ENCODE data around the gene EFNA5.

The EFNA5 gene

GRCh38 chr5:107680799-107681198 is 10.1 kb upstream of the EFNA5 start:
- H3K27ac Mint-ChIP-seq, result no peak overlapping the region
- ATAC-seq, result no peak
- H3K4me1 Mint-ChIP-seq, result no peaks in the 10 kb centered on the region
- peaks cover 23% of the 10 kb centered on the region for H3K27me3 Mint-ChIP-seq
- H3K36me3 Mint-ChIP-seq, result no peaks in the 10 kb centered on the region
- no peak overlapping the region for H3K4me3 Mint-ChIP-seq
- no peaks in the 10 kb centered on the region for H3K9me3 Mint-ChIP-seq

DNA sequence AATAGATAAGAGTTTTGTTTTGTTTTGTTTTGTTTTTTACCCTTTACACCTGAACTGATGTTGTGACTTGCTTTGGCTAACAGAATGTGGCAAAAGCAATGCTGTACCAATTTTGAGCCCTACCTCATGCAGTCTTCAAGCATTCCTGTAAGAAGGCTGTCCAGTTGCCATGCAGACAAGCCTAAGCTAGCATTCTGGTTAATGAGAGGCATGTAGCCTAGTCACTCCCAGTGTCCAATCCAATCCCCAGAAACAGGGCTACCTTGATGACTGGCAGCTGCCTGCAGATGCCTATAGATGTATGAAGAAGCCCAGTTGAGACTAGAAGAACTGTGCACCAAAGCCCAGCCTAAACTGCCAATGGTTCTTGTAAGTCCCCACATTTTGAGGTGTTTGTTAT is 9.4 kb upstream of the EFNA5 start:
- no peaks in the 10 kb centered on the region for H3K4me1 Mint-ChIP-seq
- H3K9me3 Mint-ChIP-seq, result no peaks in the 10 kb centered on the region
- peaks cover 28% of the 10 kb centered on the region for H3K27me3 Mint-ChIP-seq
- no peak overlapping the region for H3K4me3 Mint-ChIP-seq
- ATAC-seq, result no peak
- H3K27ac Mint-ChIP-seq, result no peak overlapping the region
- H3K36me3 Mint-ChIP-seq, result no peaks in the 10 kb centered on the region

GRCh38 chr5:107676702-107677101 is 6.0 kb upstream of the EFNA5 start:
- H3K27me3 Mint-ChIP-seq, result peaks cover 43% of the 10 kb centered on the region

DNA sequence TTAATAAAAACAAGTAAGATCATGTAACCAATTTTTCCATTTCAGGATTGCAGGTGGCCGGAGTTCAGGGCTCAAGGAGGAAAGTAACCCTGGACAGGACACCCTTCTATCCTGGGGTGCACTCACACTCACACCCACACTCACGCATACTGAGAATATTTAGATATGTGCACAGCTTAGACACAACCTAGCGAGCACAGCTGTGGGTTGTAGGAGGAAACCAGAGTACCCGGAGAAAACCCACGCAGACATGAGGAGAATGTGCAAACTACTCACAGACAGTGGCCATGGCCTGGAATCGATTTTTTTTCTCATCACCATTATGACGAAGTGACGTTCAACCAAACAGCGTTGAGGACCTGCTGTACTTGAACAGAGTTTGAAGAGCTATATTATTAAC is 4.5 kb upstream of the EFNA5 start:
- ATAC-seq, result no peak
- no peaks in the 10 kb centered on the region for H3K9me3 Mint-ChIP-seq
- H3K36me3 Mint-ChIP-seq, result no peaks in the 10 kb centered on the region
- H3K4me3 Mint-ChIP-seq, result no peak overlapping the region
- peaks cover 37% of the 10 kb centered on the region for H3K4me1 Mint-ChIP-seq
- H3K27ac Mint-ChIP-seq, result no peak overlapping the region
- H3K27me3 Mint-ChIP-seq, result peaks cover 55% of the 10 kb centered on the region

More at GRCh38 chr5:107676702-107677101, 6.0 kb upstream of the EFNA5 start:
- Mint-ChIP-seq H3K27ac (no peak overlapping the region), H3K9me3 (no peaks in the 10 kb centered on the region), H3K36me3 (no peaks in the 10 kb centered on the region), H3K4me1 (peaks cover 22% of the 10 kb centered on the region), H3K4me3 (no peak overlapping the region)
- no peak for ATAC-seq

- no peaks in the 10 kb centered on the region for H3K36me3 Mint-ChIP-seq
- no peak overlapping the region for H3K27ac Mint-ChIP-seq
- H3K27me3 Mint-ChIP-seq, result peaks cover 60% of the 10 kb centered on the region
- peaks cover 38% of the 10 kb centered on the region for H3K4me1 Mint-ChIP-seq
- H3K9me3 Mint-ChIP-seq, result no peaks in the 10 kb centered on the region
- no peak overlapping the region for H3K4me3 Mint-ChIP-seq
- ATAC-seq, result no peak
Measured at GRCh38 chr5:107674655-107675054, 3.9 kb upstream of the EFNA5 start.

DNA sequence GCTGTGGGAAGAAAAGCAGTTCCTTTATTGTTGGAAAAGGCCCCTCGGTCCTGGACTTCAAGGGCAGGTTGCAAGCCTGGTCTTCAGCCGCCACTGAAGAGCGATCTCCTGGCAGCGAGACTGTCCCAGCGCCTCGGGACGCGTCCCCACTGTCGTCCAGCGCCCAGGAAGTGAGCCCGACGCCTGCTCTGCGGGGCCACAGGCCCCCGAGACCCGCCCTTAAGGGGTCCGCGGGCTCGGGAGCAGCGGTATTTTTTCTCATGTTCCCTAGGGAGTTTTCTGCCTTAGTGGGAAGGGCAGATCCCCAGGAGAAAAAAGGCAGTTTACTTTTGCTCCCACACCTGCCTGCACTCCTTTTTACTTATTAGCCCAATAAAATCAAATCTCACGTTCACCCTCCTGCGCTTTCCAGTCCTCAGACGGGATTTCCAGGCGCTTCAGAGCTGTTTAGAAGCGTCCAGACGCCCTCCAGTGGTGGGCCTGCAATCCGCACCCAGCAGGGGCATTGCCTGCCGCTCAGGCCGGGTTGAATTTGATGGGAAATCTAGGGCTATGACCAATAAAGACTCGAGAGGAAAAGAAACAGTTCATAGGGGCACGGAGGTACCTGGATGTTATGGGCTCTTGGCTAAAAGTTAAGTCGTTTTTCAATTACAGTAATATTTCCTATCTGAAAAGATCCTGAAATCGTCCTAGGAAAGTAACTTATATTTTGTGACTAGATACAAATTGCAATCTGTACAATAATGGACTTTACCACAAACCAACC is 2.8 kb upstream of the EFNA5 start:
- no peak overlapping the region for H3K27ac Mint-ChIP-seq
- no peaks in the 10 kb centered on the region for H3K9me3 Mint-ChIP-seq
- H3K27me3 Mint-ChIP-seq, result peaks cover 71% of the 10 kb centered on the region
- peaks cover 38% of the 10 kb centered on the region for H3K4me1 Mint-ChIP-seq
- peak; percentile 68 for ATAC-seq
- no peaks in the 10 kb centered on the region for H3K36me3 Mint-ChIP-seq
- peak overlapping the region; percentile 73 for H3K4me3 Mint-ChIP-seq

DNA sequence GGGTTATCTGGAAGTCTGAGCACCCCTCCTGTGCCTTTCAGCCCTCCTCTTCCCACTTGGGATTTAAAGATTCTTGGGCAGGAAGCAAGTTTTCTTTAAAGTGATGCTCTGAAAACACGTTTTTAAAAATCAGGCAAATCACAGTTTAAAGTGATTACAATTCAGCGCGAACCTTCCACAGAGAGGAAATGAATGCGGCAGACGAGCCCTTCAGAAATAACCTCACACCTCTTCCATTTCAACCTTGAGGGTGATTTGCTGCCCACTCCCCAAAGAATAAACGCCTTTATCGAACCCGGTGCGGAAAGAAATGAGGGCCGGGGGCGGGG is 2.3 kb upstream of the EFNA5 start:
- H3K4me1 Mint-ChIP-seq, result peaks cover 38% of the 10 kb centered on the region
- no peak for ATAC-seq
- H3K9me3 Mint-ChIP-seq, result no peaks in the 10 kb centered on the region
- peak overlapping the region; percentile 73 for H3K4me3 Mint-ChIP-seq
- H3K27me3 Mint-ChIP-seq, result peaks cover 77% of the 10 kb centered on the region
- H3K27ac Mint-ChIP-seq, result no peak overlapping the region
- H3K36me3 Mint-ChIP-seq, result no peaks in the 10 kb centered on the region

DNA sequence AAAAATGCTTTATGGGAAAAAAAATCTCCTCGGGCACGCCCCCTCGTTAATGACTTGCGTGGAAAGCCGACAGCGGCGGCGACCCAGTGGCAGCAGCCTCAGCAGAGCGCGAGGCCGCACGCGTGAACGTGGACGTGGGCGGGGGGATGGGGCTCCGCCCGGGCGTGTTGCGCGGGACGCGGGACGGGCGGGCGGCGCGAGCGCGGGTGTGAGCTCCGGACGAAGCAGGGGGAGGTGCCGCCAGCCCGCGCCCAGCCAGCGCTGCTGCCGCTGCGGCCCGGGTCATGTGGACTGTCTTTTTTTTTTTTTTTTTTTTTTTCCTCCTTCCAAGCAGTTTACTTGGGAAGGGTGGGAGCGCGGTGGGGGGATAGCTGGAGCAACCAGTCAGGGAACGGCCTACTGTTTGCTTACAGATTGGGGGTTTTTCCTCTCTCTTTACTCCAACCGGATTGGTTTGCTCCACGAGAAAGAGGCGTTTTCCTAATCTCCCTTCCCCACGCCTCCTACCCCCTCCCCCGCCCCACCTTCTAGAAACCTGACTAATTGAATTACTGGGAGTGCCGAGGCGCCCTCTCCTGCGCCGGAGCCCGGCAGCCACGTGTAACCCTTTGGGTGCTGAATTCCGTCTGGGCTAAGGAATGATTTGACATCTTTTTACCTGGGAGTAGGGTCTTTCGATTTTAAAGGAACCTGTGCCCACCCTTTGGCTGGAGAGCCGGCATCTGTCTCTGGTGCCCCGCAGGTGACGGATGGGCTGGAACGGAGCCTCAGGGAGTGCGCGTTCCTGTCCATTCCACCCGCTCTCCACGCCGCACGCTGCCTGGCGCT is 1.7 kb upstream of the EFNA5 start:
- Mint-ChIP-seq H3K4me3 (peak overlapping the region; percentile 74), H3K27ac (no peak overlapping the region), H3K27me3 (peaks cover 78% of the 10 kb centered on the region), H3K4me1 (peaks cover 38% of the 10 kb centered on the region), H3K36me3 (no peaks in the 10 kb centered on the region), H3K9me3 (no peaks in the 10 kb centered on the region)
- ATAC-seq, result peak; percentile 58

GRCh38 chr5:107671742-107672210 is 1.0 kb upstream of the EFNA5 start:
- Mint-ChIP-seq H3K4me3 (peak overlapping the region; percentile 74), H3K27ac (no peak overlapping the region), H3K27me3 (peaks cover 78% of the 10 kb centered on the region), H3K36me3 (no peaks in the 10 kb centered on the region), H3K4me1 (peaks cover 38% of the 10 kb centered on the region), H3K9me3 (no peaks in the 10 kb centered on the region)
- no peak for ATAC-seq

DNA sequence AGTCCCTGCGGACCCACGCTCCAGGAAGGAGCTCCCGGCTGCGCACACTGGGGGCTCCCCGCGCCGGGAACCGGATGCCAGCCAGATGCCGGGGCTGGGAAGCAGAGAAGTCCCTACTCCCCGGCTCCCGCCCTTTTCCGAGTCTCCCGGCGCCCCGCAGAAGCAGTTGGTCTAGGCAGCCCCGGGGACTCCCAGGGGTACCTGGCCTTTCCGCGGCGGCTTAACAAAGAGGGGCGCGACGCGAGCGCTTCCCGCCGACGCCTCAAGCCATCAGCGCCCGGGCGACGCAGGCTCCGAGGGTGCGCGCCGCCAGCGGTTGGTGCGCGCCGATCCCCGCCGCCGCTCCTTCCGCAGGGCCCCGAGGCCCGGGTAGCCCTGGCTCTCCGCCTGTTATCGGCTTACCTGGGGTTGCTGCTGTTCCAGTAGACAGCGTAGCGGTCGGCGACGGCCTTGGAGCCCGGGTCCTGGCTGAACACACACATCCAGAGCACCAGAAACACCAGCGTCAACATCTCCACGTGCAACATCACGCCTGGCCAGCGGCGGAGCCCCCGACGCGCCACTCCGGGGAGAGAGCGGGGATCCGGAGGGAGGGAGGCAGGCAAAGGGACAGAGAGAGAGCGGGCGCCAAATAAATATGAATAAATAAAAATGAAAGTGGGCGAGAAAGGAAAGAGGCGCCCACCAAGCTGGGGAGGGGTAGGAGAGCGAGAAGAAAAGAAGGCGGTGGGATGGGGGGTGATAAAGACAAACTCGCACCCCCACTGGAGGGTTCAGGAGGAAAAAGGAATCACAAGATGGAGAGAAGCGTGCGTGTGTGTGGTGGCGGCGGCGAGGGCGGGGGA is 428 bp downstream of the EFNA5 start:
- ATAC-seq, result no peak
- peaks cover 38% of the 10 kb centered on the region for H3K4me1 Mint-ChIP-seq
- H3K4me3 Mint-ChIP-seq, result peak overlapping the region; percentile 81
- H3K36me3 Mint-ChIP-seq, result no peaks in the 10 kb centered on the region
- H3K27me3 Mint-ChIP-seq, result peaks cover 74% of the 10 kb centered on the region
- H3K9me3 Mint-ChIP-seq, result no peaks in the 10 kb centered on the region
- H3K27ac Mint-ChIP-seq, result no peak overlapping the region

DNA sequence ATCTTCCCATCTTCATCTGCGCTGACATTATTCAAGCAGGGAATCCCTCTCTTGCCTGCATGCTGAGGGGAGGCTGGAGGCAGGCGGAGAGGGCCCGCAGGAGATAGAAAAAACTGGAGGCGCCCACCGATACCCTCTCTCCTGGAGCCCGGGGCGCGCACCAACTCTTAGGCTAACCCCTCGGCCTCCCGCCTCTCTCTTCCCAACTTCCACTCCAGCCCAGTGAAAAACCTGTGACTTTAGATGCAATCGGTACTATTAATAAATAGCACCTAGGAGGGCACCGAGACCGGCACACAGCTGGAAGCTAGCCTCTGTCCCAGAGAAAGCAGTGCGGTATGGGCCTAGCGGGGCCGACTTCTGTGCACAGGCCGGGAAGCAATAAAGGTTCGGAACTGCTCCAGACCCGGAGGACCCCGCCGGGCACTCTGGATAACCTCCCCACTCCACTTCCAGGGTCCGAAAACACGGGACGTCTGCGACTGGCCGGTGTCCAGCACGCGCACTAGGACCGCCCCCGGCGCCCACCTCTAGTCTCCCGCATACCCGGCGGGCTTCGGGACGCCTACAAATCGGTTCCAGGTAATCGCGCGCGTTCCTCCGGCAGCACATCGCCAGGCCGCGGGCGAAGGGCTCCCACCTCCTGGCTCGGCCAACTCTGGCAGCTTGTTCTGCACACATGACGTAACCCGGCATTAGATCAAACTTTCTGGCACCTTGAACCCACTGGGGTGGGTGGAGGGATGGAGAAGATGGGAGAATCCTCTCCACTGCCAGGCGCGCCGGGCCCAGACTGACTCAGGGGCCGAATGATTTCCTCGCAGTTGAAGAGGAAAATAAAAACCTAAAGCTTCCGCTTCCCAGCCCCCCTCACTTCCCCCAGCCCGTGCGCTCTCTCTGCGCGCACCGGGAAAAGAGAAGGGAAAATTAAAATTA is 1.4 kb downstream of the EFNA5 start:
- H3K36me3 Mint-ChIP-seq, result no peaks in the 10 kb centered on the region
- H3K9me3 Mint-ChIP-seq, result no peaks in the 10 kb centered on the region
- H3K27ac Mint-ChIP-seq, result no peak overlapping the region
- peaks cover 38% of the 10 kb centered on the region for H3K4me1 Mint-ChIP-seq
- peaks cover 65% of the 10 kb centered on the region for H3K27me3 Mint-ChIP-seq
- H3K4me3 Mint-ChIP-seq, result peak overlapping the region; percentile 57
- no peak for ATAC-seq

DNA sequence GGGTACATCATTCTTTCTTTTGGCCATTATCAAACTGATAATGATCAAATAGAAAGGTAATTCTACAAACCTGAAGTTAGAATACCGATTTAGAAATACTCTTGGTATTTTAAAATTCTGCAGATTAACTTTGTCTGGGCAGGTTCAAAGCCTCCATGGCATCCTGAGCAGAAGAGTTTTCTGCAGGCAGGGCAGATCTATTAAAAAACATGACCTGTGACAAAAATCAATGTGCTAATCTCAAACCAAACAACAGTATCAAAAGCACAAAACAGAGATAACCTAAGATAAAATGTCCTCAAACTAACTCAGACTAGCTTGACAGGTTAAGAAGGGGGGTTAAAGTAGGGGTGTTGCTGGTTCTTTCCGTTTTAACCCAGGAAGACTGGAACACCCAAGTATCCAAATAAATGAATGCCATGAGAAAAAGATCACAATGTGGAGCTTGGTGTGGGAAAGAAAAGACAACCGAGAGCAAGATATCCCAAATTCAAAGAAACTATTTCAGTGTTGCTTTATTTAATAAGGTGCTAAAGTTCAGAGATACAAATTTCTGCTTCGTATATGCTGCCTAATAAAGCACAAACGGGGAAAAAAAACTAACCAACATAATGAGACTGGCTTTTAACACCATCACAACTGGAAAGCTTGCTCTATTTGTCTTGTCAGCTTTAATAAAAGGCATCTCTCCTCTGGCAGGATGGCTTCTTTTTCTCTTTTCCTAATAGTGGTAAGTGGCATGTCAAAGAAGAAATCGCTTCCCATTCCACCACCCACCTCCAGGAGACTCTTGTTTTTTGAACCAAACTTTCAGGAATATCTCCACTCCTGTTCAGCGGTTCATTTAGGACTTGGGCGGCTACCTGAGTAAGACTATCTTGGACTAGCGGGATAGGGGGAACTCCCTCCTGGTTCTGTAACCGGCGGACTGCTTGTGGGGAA is 2.3 kb downstream of the EFNA5 start:
- peaks cover 55% of the 10 kb centered on the region for H3K27me3 Mint-ChIP-seq
- H3K27ac Mint-ChIP-seq, result no peak overlapping the region
- H3K4me3 Mint-ChIP-seq, result no peak overlapping the region
- no peaks in the 10 kb centered on the region for H3K9me3 Mint-ChIP-seq
- H3K36me3 Mint-ChIP-seq, result no peaks in the 10 kb centered on the region
- peaks cover 32% of the 10 kb centered on the region for H3K4me1 Mint-ChIP-seq
- ATAC-seq, result no peak

DNA sequence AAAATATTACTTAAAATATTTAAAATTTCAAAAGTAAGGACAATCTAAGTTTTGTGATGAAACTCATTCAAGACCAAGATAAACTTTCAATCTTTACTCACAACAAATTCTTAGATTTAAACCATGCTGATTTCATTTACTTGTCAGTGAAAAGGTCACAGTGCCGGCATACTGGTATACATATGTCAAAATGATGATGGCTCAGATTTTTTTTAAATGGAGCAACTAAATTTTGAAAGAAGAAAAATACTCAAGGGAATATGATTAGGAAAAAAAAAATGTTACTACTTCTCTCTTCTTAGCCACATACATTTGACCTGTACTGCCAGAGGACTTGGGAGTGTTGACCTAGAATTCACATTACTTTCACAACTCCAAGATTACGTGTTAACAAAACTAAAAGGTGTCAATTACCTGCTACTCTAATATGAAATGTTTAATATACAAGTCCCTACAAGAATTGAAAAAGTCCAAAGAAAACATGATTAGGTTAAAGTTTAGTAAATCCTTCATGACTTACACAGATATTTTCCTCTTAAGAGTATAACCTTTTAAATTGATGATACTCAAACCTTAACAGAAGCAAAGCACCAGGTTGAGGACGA is 4.6 kb downstream of the EFNA5 start:
- Mint-ChIP-seq H3K36me3 (no peaks in the 10 kb centered on the region), H3K27ac (no peak overlapping the region), H3K9me3 (no peaks in the 10 kb centered on the region), H3K27me3 (peaks cover 33% of the 10 kb centered on the region), H3K4me1 (peaks cover 11% of the 10 kb centered on the region), H3K4me3 (no peak overlapping the region)
- no peak for ATAC-seq

Measured in stimulated activated memory B cell treated with anti-CD40 and anti-IgM and Interleukin-4, amounts not matched to agents 10 μg/mL and 1 μg/mL and 100 μg/mL, for 72 hours (primary cell).